HG02981 (cell line): ENCODE data around the gene YWHAQ.
"Not testable (repeated sequence)": the region's sequence is repeated elsewhere in the genome, so short reads cannot be mapped to it uniquely, and the experiment has no call there.

ENCODE experiments used
- ATAC-seq: cut with Tn5 transposase; IDR thresholded peaks from one replicate; pipeline ENCODE4 v1.9.1; 2021; ENCODE audit warnings: mild to moderate bottlenecking, moderate library complexity; ENCODE audit not compliant: unreplicated experiment

YWHAQ gene

GRCh38 chr2:9552219-9553178 lies 78.3 kb downstream of the YWHAQ start:
- ATAC-seq, result no peak

- not testable (repeated sequence) for ATAC-seq
These were observed 79.9 kb downstream of the YWHAQ start for GRCh38 chr2:9550859-9551391.

- ATAC-seq, result no peak
These were observed 81.4 kb downstream of the YWHAQ start for GRCh38 chr2:9549420-9549819.

- peak; percentile 58 for ATAC-seq
These were observed 82.3 kb downstream of the YWHAQ start for GRCh38 chr2:9548506-9548905.

DNA sequence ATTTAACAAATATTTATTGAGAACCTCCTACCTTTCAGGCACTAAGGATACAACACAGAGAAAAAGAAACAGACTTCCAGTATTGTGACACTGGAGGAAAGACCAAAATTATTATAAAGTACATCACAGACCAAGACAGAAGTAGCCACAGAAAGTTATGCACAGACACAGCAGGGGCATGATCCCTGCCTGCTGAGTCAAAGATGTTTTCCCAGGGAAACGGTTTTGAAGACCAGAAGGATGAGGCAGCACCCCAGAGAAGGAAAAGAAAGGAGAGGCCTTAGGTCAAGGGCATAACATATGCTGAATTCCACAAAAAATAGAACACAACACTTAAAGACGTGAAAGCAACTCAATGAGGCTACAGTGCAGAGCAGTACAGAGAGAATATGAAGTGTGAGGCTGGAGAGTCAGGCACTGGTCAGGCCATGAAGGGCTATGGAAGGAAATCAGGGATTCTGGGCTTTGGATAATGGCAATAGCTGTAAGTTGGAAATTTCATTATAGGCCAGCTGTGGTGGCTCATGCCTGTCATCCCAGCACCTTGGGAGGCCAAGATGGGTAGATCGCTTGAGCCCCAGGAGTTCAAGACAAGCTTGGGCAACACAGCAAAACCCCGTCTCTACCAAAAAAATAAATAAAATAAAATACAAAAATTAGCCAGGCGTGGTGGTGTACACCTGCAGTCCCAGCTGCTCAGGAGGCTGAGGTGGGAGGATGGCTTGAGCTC lies 83.4 kb downstream of the YWHAQ start:
- no peak for ATAC-seq

DNA sequence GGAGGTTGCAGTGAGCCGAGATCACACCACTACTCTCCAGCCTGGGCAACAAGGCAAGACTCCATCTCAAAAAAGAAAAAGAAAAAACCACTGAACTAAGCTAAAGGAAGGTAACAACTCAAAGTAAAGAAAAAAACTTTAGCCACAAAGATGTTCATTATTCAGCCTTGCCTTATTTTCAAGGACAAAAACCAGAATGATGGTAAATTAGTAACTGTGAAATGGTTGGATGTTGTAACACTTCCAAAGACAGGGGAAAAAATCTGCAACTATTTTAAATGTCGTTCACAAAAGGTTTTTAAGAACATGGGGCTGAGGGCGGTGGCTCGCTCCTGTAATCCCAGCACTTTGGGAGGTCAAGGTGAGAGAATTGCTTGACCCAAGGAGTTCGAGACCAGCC lies 85.3 kb downstream of the YWHAQ start:
- ATAC-seq, result no peak

DNA sequence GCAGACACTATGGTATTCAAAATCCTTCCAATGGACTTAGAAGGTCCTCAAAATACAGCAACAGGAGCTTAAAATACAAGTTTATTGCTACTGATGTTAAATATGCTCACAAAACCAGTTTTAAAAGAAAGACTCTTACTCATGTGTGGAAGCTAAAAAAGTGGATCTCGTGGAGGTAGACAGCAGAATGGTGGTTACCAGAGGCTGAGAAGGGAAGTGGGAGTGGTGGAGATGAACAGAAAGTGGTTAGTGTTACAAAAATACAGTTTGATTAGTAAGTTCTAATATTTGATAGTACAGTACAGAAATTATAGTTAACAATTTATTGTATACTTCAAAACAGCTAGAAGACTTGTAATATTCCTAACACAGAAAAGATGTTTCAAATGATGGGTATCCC lies 87.2 kb downstream of the YWHAQ start:
- ATAC-seq, result no peak

- no peak for ATAC-seq
These were observed 91.3 kb downstream of the YWHAQ start for GRCh38 chr2:9539531-9539930.

DNA sequence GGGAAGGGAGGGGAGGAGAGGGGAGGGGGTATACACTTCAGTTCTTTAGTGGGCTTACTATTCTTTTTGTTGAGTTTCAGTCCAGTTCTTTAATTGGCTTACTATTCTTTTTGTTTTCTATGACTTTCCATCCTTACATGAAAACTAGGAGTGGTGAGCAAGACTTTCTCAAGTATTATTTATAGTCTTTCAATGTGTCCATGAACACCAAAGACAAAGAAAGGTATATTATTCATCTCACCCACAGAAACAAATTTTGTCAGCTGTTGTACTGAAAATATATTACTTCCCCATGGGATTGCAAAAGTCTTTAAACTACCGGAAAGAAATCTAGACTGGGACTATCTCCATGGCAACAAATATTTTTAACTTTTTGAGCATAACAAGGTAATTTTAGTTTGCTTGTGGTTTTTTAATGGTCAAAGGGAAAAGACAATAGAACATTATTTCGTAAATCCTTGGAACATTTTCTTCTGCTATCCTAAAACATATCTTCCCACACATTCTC lies 92.7 kb downstream of the YWHAQ start:
- no peak for ATAC-seq

DNA sequence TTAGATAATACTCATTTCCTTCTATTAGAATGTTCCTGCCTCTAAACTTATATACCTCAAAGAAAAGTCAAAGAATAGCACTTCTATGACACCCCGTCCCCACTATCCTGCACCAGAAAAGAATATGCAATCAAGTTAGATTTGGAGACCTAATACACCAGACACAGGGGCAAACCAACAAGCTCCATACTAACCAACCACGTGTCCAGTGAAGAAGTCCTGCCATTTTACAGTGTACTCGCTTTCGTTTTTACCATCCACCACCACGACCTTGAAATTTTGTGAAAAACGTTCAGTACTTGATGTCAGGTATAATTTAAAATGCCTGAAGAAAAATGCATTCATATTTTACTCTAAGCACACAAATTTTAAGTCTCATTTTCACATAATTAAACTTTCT lies 94.3 kb downstream of the YWHAQ start:
- ATAC-seq, result no peak

DNA sequence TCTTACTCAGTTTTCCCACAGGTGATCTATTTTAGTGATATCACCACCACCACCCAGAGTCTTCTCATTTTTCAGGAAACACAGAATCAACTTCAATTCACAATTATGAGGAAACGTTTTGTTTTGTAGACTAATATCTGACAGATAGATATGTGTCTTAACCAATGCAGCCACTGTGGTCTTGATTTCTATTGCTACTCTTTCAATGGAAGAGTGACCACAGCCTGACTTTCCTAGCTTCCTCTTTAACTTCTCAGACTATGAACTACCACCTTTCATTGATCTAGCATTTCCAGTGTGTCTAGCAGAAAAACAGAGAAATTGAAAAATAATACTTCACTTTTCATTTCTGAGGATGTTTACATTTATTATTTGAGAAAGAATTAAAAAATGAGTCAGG lies 95.6 kb downstream of the YWHAQ start:
- ATAC-seq, result no peak
